ENCODE results near the gene EAF1. TPM values are rescaled to one million over a fixed set of nuclear protein-coding genes. Genes with fewer than 3 reads are reported as not detected.
"Not testable (repeated sequence)": the region's sequence is repeated elsewhere in the genome, so short reads cannot be mapped to it uniquely, and the experiment has no call there.

EAF1 gene
- total RNA-seq, 1 donor from 2014 or later = 16.3 TPM

- H3K4me3 ChIP-seq (ENCODE audit: low read depth, low read length) = no peak overlapping the region
- no peak for DNase-seq (ENCODE audit: low read depth)
- TF ChIP-seq CTCF (conservative IDR thresholded peaks at IDR 0.05; ENCODE audit: low read depth, low read length) = no peak
Measured at GRCh38 chr3:15385901-15386653, 41.3 kb upstream of the EAF1 start.

- not testable (repeated sequence) for DNase-seq (ENCODE audit: low read depth)
Measured at GRCh38 chr3:15386654-15386955, 40.8 kb upstream of the EAF1 start.

GRCh38 chr3:15387171-15387581 lies 40.2 kb upstream of the EAF1 start:
- no peak for TF ChIP-seq CTCF (conservative IDR thresholded peaks at IDR 0.05; ENCODE audit: low read depth, low read length)
- DNase-seq (ENCODE audit: low read depth) = no peak
- no peak overlapping the region for H3K4me3 ChIP-seq (ENCODE audit: low read depth, low read length)

More at GRCh38 chr3:15386654-15386955, 40.8 kb upstream of the EAF1 start:
- not testable (repeated sequence) for H3K4me3 ChIP-seq (ENCODE audit: low read depth, low read length)

GRCh38 chr3:15387735-15388134 lies 39.7 kb upstream of the EAF1 start:
- DNase-seq (ENCODE audit: low read depth) = no peak
- no peak overlapping the region for H3K4me3 ChIP-seq (ENCODE audit: low read depth, low read length)
- TF ChIP-seq CTCF (conservative IDR thresholded peaks at IDR 0.05; ENCODE audit: low read depth, low read length) = no peak

GRCh38 chr3:15388335-15388734 lies 39.1 kb upstream of the EAF1 start:
- H3K4me3 ChIP-seq (ENCODE audit: low read depth, low read length); DNase-seq (ENCODE audit: low read depth): not testable (repeated sequence)

GRCh38 chr3:15390460-15390859 lies 36.9 kb upstream of the EAF1 start:
- no peak for DNase-seq (ENCODE audit: low read depth)
- H3K4me3 ChIP-seq (ENCODE audit: low read depth, low read length) = no peak overlapping the region

GRCh38 chr3:15391007-15391406 lies 36.4 kb upstream of the EAF1 start:
- no peak for DNase-seq (ENCODE audit: low read depth)
- TF ChIP-seq CTCF (conservative IDR thresholded peaks at IDR 0.05; ENCODE audit: low read depth, low read length) = no peak
- no peak overlapping the region for H3K4me3 ChIP-seq (ENCODE audit: low read depth, low read length)

More at GRCh38 chr3:15390460-15390859, 36.9 kb upstream of the EAF1 start:
- no peak for TF ChIP-seq CTCF (conservative IDR thresholded peaks at IDR 0.05; ENCODE audit: low read depth, low read length)

- DNase-seq (ENCODE audit: low read depth); H3K4me3 ChIP-seq (ENCODE audit: low read depth, low read length): not testable (repeated sequence)
Measured at GRCh38 chr3:15393252-15393651, 34.1 kb upstream of the EAF1 start.

GRCh38 chr3:15398731-15399133 lies 28.7 kb upstream of the EAF1 start:
- DNase-seq (ENCODE audit: low read depth); H3K4me3 ChIP-seq (ENCODE audit: low read depth, low read length): not testable (repeated sequence)
